Measurements from ENCODE around the gene SEPTIN5. TPM values are rescaled to one million over a fixed set of nuclear protein-coding genes. Genes with fewer than 3 reads are reported as not detected.

SEPTIN5 gene
- total and polyA plus RNA-seq, 9 of the 15 experiments (the other 6 are each of a cell fraction or from before 2014, with no cell fraction given): 0.03 to 195 (median 119) TPM

GRCh38 chr22:19723983-19724827 is 9.9 kb downstream of the SEPTIN5 start (continued):
- no peak for TF ChIP-seq GMEB1 (CRISPR knock-in tag; IDR thresholded peaks at IDR 0.05)
- TF ChIP-seq ZNF124 (CRISPR knock-in tag; IDR thresholded peaks at IDR 0.05): no peak
- TF ChIP-seq, protein P1, sequence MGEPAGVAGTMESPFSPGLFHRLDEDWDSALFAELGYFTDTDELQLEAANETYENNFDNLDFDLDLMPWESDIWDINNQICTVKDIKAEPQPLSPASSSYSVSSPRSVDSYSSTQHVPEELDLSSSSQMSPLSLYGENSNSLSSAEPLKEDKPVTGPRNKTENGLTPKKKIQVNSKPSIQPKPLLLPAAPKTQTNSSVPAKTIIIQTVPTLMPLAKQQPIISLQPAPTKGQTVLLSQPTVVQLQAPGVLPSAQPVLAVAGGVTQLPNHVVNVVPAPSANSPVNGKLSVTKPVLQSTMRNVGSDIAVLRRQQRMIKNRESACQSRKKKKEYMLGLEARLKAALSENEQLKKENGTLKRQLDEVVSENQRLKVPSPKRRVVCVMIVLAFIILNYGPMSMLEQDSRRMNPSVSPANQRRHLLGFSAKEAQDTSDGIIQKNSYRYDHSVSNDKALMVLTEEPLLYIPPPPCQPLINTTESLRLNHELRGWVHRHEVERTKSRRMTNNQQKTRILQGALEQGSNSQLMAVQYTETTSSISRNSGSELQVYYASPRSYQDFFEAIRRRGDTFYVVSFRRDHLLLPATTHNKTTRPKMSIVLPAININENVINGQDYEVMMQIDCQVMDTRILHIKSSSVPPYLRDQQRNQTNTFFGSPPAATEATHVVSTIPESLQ (CRISPR knock-in tag; IDR thresholded peaks at IDR 0.05): no peak
- TF ChIP-seq ZNF408 (CRISPR knock-in tag; IDR thresholded peaks at IDR 0.05; ENCODE audit: low read depth): no peak
- peak; percentile 94 for TF ChIP-seq CHD1 (IDR thresholded peaks at IDR 0.05; ENCODE audit: low read length)
- no peak for TF ChIP-seq XRCC4 (IDR thresholded peaks at IDR 0.05; ENCODE audit: extremely low read depth, insufficient read depth, insufficient read length)
- no peak for TF ChIP-seq NCOA6 (IDR thresholded peaks at IDR 0.05)
- no peak for TF ChIP-seq RBM22 (IDR thresholded peaks at IDR 0.05; ENCODE audit: low read depth, low read length, poor library complexity, severe bottlenecking)
- TF ChIP-seq CBFB (CRISPR knock-in tag; IDR thresholded peaks at IDR 0.05): no peak
- no peak for TF ChIP-seq MECOM (CRISPR knock-in tag; IDR thresholded peaks at IDR 0.05)
- no peak; a peak in 1 of 4 replicates for TF ChIP-seq MLX (CRISPR knock-in tag; conservative IDR thresholded peaks at IDR 0.05)
- peak; percentile 86 for TF ChIP-seq BHLHE40 (IDR thresholded peaks at IDR 0.05; ENCODE audit: low read length)
- TF ChIP-seq SMAD2 (IDR thresholded peaks at IDR 0.05; ENCODE audit: low read depth, low read length): no peak
- TF ChIP-seq ATF7 (IDR thresholded peaks at IDR 0.05): no peak
- peak; percentile 67 for TF ChIP-seq HCFC1 (IDR thresholded peaks at IDR 0.05; ENCODE audit: low read depth, low read length)
- no peak for TF ChIP-seq RBM17 (IDR thresholded peaks at IDR 0.05; ENCODE audit: borderline replicate concordance, low read depth, low read length)
- TF ChIP-seq, protein P2, sequence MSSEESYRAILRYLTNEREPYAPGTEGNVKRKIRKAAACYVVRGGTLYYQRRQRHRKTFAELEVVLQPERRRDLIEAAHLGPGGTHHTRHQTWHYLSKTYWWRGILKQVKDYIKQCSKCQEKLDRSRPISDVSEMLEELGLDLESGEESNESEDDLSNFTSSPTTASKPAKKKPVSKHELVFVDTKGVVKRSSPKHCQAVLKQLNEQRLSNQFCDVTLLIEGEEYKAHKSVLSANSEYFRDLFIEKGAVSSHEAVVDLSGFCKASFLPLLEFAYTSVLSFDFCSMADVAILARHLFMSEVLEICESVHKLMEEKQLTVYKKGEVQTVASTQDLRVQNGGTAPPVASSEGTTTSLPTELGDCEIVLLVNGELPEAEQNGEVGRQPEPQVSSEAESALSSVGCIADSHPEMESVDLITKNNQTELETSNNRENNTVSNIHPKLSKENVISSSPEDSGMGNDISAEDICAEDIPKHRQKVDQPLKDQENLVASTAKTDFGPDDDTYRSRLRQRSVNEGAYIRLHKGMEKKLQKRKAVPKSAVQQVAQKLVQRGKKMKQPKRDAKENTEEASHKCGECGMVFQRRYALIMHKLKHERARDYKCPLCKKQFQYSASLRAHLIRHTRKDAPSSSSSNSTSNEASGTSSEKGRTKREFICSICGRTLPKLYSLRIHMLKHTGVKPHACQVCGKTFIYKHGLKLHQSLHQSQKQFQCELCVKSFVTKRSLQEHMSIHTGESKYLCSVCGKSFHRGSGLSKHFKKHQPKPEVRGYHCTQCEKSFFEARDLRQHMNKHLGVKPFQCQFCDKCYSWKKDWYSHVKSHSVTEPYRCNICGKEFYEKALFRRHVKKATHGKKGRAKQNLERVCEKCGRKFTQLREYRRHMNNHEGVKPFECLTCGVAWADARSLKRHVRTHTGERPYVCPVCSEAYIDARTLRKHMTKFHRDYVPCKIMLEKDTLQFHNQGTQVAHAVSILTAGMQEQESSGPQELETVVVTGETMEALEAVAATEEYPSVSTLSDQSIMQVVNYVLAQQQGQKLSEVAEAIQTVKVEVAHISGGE (CRISPR knock-in tag; IDR thresholded peaks at IDR 0.05): no peak
- no peak for TF ChIP-seq ZNF175 (CRISPR knock-in tag; IDR thresholded peaks at IDR 0.05; ENCODE audit: low read depth)
- no peak for TF ChIP-seq ZNF695 (CRISPR knock-in tag; IDR thresholded peaks at IDR 0.05)
- TF ChIP-seq ZEB2 (IDR thresholded peaks at IDR 0.05): no peak
